ENCODE data around the gene FAM98B.
A peak's percentile ranks its signal among the peaks of the same experiment; 100 is the strongest.

Gene FAM98B

DNA sequence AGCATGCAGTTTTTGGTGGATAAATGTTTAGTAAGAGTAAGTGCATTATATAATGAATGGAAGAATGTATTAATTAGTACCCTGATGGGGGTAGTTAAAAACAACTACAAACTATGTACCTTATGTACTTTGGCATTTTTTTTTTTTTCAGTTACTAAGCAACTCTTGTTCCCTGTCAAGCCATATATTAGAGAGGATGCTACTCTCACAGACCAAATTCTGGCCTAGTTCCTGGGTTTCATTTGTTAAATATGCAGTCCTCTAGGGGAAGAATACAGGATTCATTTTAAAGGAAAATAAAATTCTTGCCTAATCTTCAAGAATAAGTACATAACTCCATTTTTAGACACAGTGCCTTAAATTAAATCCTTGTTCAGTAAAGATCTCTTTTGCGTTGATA is 16.9 kb downstream of the FAM98B start:
- H3K18ac ChIP-seq (ENCODE audit: low read length): no peak overlapping the region
- no peak overlapping the region for H2BK5ac ChIP-seq (ENCODE audit: low read depth, low read length, poor library complexity)
- H3K4me3 ChIP-seq (ENCODE audit: low read depth, low read length): no peak overlapping the region
- WGBS (ENCODE audit: extremely low coverage, insufficient coverage, insufficient read length): no CpG with 5 or more reads among the region's 1 CpG
- H2BK120ac ChIP-seq (ENCODE audit: insufficient read depth, low read length, poor library complexity): no peak overlapping the region
- no peak overlapping the region for H2AK5ac ChIP-seq (ENCODE audit: low read length)
- no peak overlapping the region for H3K27ac ChIP-seq (ENCODE audit: low read depth, low read length)
- no peak overlapping the region for H3K23ac ChIP-seq (ENCODE audit: low read length)
- no peak overlapping the region for H3K4ac ChIP-seq (ENCODE audit: low read depth, low read length)
- no peak overlapping the region for H2AFZ ChIP-seq (ENCODE audit: insufficient read depth, low read length, poor library complexity)
- peaks cover 0 to 7% of the 10 kb centered on the region in 2 experiments for H3K36me3 ChIP-seq (ENCODE audit: control insufficient read depth in 1 of 2, insufficient read depth in 2 of 2, low read length in 2 of 2)
- H2BK12ac ChIP-seq (ENCODE audit: low read length): no peak overlapping the region
- no peak overlapping the region for H3K4me2 ChIP-seq (ENCODE audit: low read length)
- H3K79me1 ChIP-seq (ENCODE audit: low read length): no peaks in the 10 kb centered on the region
- H4K8ac ChIP-seq (ENCODE audit: low read depth, low read length): no peak overlapping the region
- no peak overlapping the region for H3K14ac ChIP-seq (ENCODE audit: low read length)
- no peaks in the 10 kb centered on the region for H3K27me3 ChIP-seq (ENCODE audit: insufficient read depth, low read length)
- no peak overlapping the region for H3K9ac ChIP-seq (ENCODE audit: low read length)
- H4K12ac ChIP-seq (ENCODE audit: low read depth, low read length): no peak overlapping the region
- no peaks in the 10 kb centered on the region for H3K79me2 ChIP-seq (ENCODE audit: control insufficient read depth, insufficient read depth, low read length, poor library complexity)
- H3K9me3 ChIP-seq (ENCODE audit: insufficient read depth, low read depth, low read length): no peaks in the 10 kb centered on the region
- no peaks in the 10 kb centered on the region for H3K4me1 ChIP-seq (ENCODE audit: control insufficient read depth in 1 of 2, insufficient read depth in 2 of 2, low read length in 2 of 2)
- DNase-seq: peak in 1 of 2 donors; percentile 60
- no peak overlapping the region for H4K91ac ChIP-seq (ENCODE audit: low read depth, low read length)

DNA sequence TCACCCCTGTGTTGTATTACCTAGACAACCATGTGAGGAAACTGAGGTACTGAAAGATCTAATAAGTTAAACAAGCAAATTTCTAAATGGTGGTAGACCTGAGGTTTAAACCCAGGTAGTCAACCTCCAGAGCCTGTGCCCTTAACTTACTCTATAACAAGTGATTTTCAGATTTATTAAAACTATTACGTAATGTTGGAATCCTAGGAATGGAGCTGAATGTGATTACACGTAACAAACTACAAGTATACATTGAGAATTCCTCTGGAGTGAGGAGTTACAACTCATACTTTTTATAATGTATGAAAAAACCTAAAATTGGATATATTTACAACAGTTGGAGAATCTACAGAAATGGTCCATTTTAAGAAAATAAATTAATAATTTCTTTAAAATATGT is 18.0 kb downstream of the FAM98B start:
- no peaks in the 10 kb centered on the region for H3K79me2 ChIP-seq (ENCODE audit: control insufficient read depth, insufficient read depth, low read length, poor library complexity)
- peak in 1 of 2 donors; percentile 38 for DNase-seq
- no peaks in the 10 kb centered on the region for H3K9me3 ChIP-seq (ENCODE audit: insufficient read depth, low read depth, low read length)
- H3K79me1 ChIP-seq (ENCODE audit: low read length): no peaks in the 10 kb centered on the region
- H3K4me3 ChIP-seq (ENCODE audit: low read depth, low read length): no peak overlapping the region
- no peak overlapping the region for H3K27ac ChIP-seq (ENCODE audit: low read depth, low read length)
- no peaks in the 10 kb centered on the region for H3K4me1 ChIP-seq (ENCODE audit: control insufficient read depth in 1 of 2, insufficient read depth in 2 of 2, low read length in 2 of 2)
- H3K9ac ChIP-seq (ENCODE audit: low read length): no peak overlapping the region
- no peak overlapping the region for H4K8ac ChIP-seq (ENCODE audit: low read depth, low read length)
- H2BK5ac ChIP-seq (ENCODE audit: low read depth, low read length, poor library complexity): no peak overlapping the region
- H3K23ac ChIP-seq (ENCODE audit: low read length): no peak overlapping the region
- no peak overlapping the region for H3K4ac ChIP-seq (ENCODE audit: low read depth, low read length)
- no peak overlapping the region for H3K18ac ChIP-seq (ENCODE audit: low read length)
- no peak overlapping the region for H2BK120ac ChIP-seq (ENCODE audit: insufficient read depth, low read length, poor library complexity)
- H2BK12ac ChIP-seq (ENCODE audit: low read length): no peak overlapping the region
- no peak overlapping the region for H3K4me2 ChIP-seq (ENCODE audit: low read length)
- H4K12ac ChIP-seq (ENCODE audit: low read depth, low read length): no peak overlapping the region
- WGBS (ENCODE audit: extremely low coverage, insufficient coverage, insufficient read length): no CpG with 5 or more reads among the region's 2 CpGs
- H3K14ac ChIP-seq (ENCODE audit: low read length): no peak overlapping the region
- no peak overlapping the region for H2AK5ac ChIP-seq (ENCODE audit: low read length)
- no peaks in the 10 kb centered on the region for H3K27me3 ChIP-seq (ENCODE audit: insufficient read depth, low read length)
- peaks cover 0 to 11% of the 10 kb centered on the region in 2 experiments for H3K36me3 ChIP-seq (ENCODE audit: control insufficient read depth in 1 of 2, insufficient read depth in 2 of 2, low read length in 2 of 2)
- H4K91ac ChIP-seq (ENCODE audit: low read depth, low read length): no peak overlapping the region
- no peak overlapping the region for H2AFZ ChIP-seq (ENCODE audit: insufficient read depth, low read length, poor library complexity)

DNA sequence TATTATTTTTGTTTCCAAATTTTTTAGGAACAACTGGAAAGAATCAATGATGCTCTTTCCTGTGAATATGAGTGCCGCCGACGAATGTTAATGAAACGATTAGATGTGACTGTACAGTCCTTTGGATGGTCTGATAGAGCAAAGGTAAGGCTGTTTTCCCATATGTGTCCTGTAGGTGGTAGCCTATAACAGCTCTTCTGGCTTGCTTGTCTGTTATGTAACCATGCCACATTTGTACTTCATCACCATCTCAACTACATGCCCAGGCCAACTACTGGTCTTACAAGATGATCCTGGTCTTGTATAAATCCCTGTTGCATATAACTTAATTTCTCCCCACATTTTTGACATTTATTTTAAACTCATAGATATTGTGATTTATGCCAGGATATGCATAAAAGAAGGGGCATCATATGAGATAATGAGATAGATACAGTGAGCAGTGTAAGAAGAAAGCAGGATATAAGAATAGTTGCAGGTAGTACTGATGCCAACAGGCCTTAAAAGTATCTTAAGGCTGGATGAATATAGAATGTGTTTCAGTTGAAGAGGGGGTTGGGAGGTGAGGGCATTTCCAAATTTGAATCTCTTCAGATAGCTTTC is 20.3 kb downstream of the FAM98B start:
- H3K18ac ChIP-seq (ENCODE audit: low read length): no peak overlapping the region
- no peak overlapping the region for H3K4me2 ChIP-seq (ENCODE audit: low read length)
- H3K23ac ChIP-seq (ENCODE audit: low read length): no peak overlapping the region
- H3K27ac ChIP-seq (ENCODE audit: low read depth, low read length): no peak overlapping the region
- no peak overlapping the region for H2BK120ac ChIP-seq (ENCODE audit: insufficient read depth, low read length, poor library complexity)
- no peaks in the 10 kb centered on the region for H3K79me2 ChIP-seq (ENCODE audit: control insufficient read depth, insufficient read depth, low read length, poor library complexity)
- no peaks in the 10 kb centered on the region for H3K4me1 ChIP-seq (ENCODE audit: control insufficient read depth in 1 of 2, insufficient read depth in 2 of 2, low read length in 2 of 2)
- H4K12ac ChIP-seq (ENCODE audit: low read depth, low read length): no peak overlapping the region
- peaks cover 0 to 11% of the 10 kb centered on the region in 2 experiments for H3K36me3 ChIP-seq (ENCODE audit: control insufficient read depth in 1 of 2, insufficient read depth in 2 of 2, low read length in 2 of 2)
- no peaks in the 10 kb centered on the region for H3K27me3 ChIP-seq (ENCODE audit: insufficient read depth, low read length)
- H3K9ac ChIP-seq (ENCODE audit: low read length): no peak overlapping the region
- H2BK5ac ChIP-seq (ENCODE audit: low read depth, low read length, poor library complexity): no peak overlapping the region
- no peak overlapping the region for H2AFZ ChIP-seq (ENCODE audit: insufficient read depth, low read length, poor library complexity)
- H3K4ac ChIP-seq (ENCODE audit: low read depth, low read length): no peak overlapping the region
- H3K79me1 ChIP-seq (ENCODE audit: low read length): no peaks in the 10 kb centered on the region
- no peak overlapping the region for H2BK12ac ChIP-seq (ENCODE audit: low read length)
- no peak overlapping the region for H2AK5ac ChIP-seq (ENCODE audit: low read length)
- H3K4me3 ChIP-seq (ENCODE audit: low read depth, low read length): no peak overlapping the region
- peak; percentile 54 to 77 for DNase-seq
- no peak overlapping the region for H4K91ac ChIP-seq (ENCODE audit: low read depth, low read length)
- WGBS (ENCODE audit: extremely low coverage, insufficient coverage, insufficient read length): no CpG with 5 or more reads among the region's 4 CpGs
- no peak overlapping the region for H4K8ac ChIP-seq (ENCODE audit: low read depth, low read length)
- H3K14ac ChIP-seq (ENCODE audit: low read length): no peak overlapping the region
- H3K9me3 ChIP-seq (ENCODE audit: insufficient read depth, low read depth, low read length): no peaks in the 10 kb centered on the region

DNA sequence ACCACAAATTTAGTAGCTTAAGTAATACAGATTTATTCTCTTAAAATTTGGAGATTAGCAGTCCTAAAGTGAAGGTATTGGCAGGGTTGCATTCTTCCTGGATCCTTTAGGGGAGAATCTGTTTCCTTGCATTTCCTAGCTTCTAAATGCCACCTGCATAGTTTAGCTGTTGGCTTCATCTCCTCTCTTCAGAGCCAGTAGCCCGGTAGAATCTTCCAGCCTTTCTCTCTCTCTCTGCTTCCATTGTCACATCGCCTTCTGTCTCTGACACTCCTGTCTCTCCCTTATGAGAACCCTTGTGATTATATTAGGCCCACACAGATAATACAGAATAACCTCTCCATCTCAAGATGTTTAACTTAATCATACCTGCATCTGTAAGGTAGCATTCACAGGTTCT is 21.4 kb downstream of the FAM98B start:
- Histone ChIP-seq H4K12ac (ENCODE audit: low read depth, low read length) (no peak overlapping the region), H2BK120ac (ENCODE audit: insufficient read depth, low read length, poor library complexity) (no peak overlapping the region)
- WGBS (ENCODE audit: extremely low coverage, insufficient coverage, insufficient read length): no CpG with 5 or more reads among the region's 2 CpGs

More for the DNA sequence above, 21.4 kb downstream of the FAM98B start:
- Histone ChIP-seq H2AFZ (ENCODE audit: insufficient read depth, low read length, poor library complexity) (no peak overlapping the region), H3K4ac (ENCODE audit: low read depth, low read length) (no peak overlapping the region), H4K8ac (ENCODE audit: low read depth, low read length) (no peak overlapping the region), H3K9ac (ENCODE audit: low read length) (no peak overlapping the region), H2AK5ac (ENCODE audit: low read length) (no peak overlapping the region), H3K79me1 (ENCODE audit: low read length) (no peaks in the 10 kb centered on the region), H3K14ac (ENCODE audit: low read length) (no peak overlapping the region), H3K4me2 (ENCODE audit: low read length) (no peak overlapping the region), H3K27ac (ENCODE audit: low read depth, low read length) (no peak overlapping the region), H4K91ac (ENCODE audit: low read depth, low read length) (no peak overlapping the region), H2BK12ac (ENCODE audit: low read length) (no peak overlapping the region), H2BK5ac (ENCODE audit: low read depth, low read length, poor library complexity) (no peak overlapping the region), H3K9me3 (ENCODE audit: insufficient read depth, low read depth, low read length) (no peaks in the 10 kb centered on the region), H3K27me3 (ENCODE audit: insufficient read depth, low read length) (no peaks in the 10 kb centered on the region), H3K79me2 (ENCODE audit: control insufficient read depth, insufficient read depth, low read length, poor library complexity) (no peaks in the 10 kb centered on the region), H3K4me1 (ENCODE audit: control insufficient read depth in 1 of 2, insufficient read depth in 2 of 2, low read length in 2 of 2) (no peaks in the 10 kb centered on the region), H3K36me3 (ENCODE audit: control insufficient read depth in 1 of 2, insufficient read depth in 2 of 2, low read length in 2 of 2) (peaks cover 0 to 11% of the 10 kb centered on the region in 2 experiments), H3K18ac (ENCODE audit: low read length) (no peak overlapping the region), H3K4me3 (ENCODE audit: low read depth, low read length) (no peak overlapping the region), H3K23ac (ENCODE audit: low read length) (no peak overlapping the region)
- DNase-seq: no peak
